BJ (cell line): ENCODE measurements around the gene ITGA1. TPM values are rescaled to one million over a fixed set of nuclear protein-coding genes. Genes with fewer than 3 reads are reported as not detected.

Experiments
- CTCF ChIA-PET: fragments of 350-600 bp; formaldehyde crosslinking; extraction: SDS; loops from one replicate; lab custom pipeline; 2021; ENCODE audit warnings: antibody characterized with exemption, inconsistent platforms; lab: Yijun Ruan, JAX
- POLR2A ChIA-PET: fragments of 300-600 bp; sonication (Branson Sonifier 250); formaldehyde crosslinking; extraction: SDS; loops from one replicate; lab custom pipeline; 2021; ENCODE audit warnings: antibody characterized with exemption; lab: Charles Lee
- DNase-seq: peaks from one replicate; pipeline ENCODE4 v3.0.0-alpha.2; 2011; ENCODE audit warnings: low read depth
- H3K27me3 ChIP-seq: 2 replicates; pipeline ENCODE4 v1.6.0; 2011; ENCODE audit warnings: low read length; ENCODE audit not compliant: control insufficient read depth, insufficient read depth
- H3K36me3 ChIP-seq: 2 replicates; pipeline ENCODE4 v1.5.1; 2011; ENCODE audit warnings: low read length; ENCODE audit not compliant: control insufficient read depth, insufficient read depth
- H3K4me3 ChIP-seq: 2 replicates; pipeline ENCODE4 v1.5.1; 2011; ENCODE audit warnings: low read depth, mild to moderate bottlenecking, control low read depth, low read length
- CTCF ChIP-seq: IDR thresholded peaks from 2 replicates; pipeline ENCODE4 v1.5.1; 2011; ENCODE audit warnings: low read depth, mild to moderate bottlenecking, control low read depth, inconsistent platforms, low read length, moderate library complexity; ENCODE audit not compliant: insufficient read depth
- polyA plus RNA-seq: library from polyadenylated mRNA; depleted of rRNA; stranded (reverse); fragments of >200 nt; gene quantifications from 2 replicates; pipeline ENCODE4 v1.2.3, GENCODE V29; 2011

The ITGA1 gene
- polyA plus RNA-seq, 1 experiment, result 35.2 TPM

GRCh38 chr5:52767217-52767743, 20.4 kb upstream of the ITGA1 start:
- no peak for TF ChIP-seq CTCF
- H3K36me3 ChIP-seq, result no peaks in the 10 kb centered on the region
- no peaks in the 10 kb centered on the region for H3K27me3 ChIP-seq
- CTCF ChIA-PET, result interaction anchor here (1.3 to 1.6 kb wide), 2 partner anchors 8 to 13 kb away, joined by 4 to 5 read pairs; no protein-coding TSS in a partner anchor
- no peak for DNase-seq
- POLR2A ChIA-PET, result no interaction called here
- H3K4me3 ChIP-seq, result no peak overlapping the region

GRCh38 chr5:52767766-52768480, 19.8 kb upstream of the ITGA1 start:
- ChIA-PET CTCF (interaction anchor here (1.6 kb wide), 1 partner anchor 9 kb away, joined by 5 read pairs; no protein-coding TSS in a partner anchor), POLR2A (no interaction called here)
- TF ChIP-seq CTCF, result no peak
- DNase-seq, result no peak
- no peaks in the 10 kb centered on the region for H3K36me3 ChIP-seq
- no peak overlapping the region for H3K4me3 ChIP-seq
- no peaks in the 10 kb centered on the region for H3K27me3 ChIP-seq

- no peak for TF ChIP-seq CTCF
- Histone ChIP-seq H3K4me3 (no peak overlapping the region), H3K36me3 (no peaks in the 10 kb centered on the region), H3K27me3 (0 out of 2 replicates have a peak, but pooled peaks cover under 1% of the 10 kb centered on the region)
- POLR2A ChIA-PET, result no interaction called here
- CTCF ChIA-PET, result interaction anchor here (1.6 kb wide), 1 partner anchor 10 kb away, joined by 5 read pairs; no protein-coding TSS in a partner anchor
- DNase-seq, result no peak
Observed at GRCh38 chr5:52769061-52769460, 18.7 kb upstream of the ITGA1 start.

- DNase-seq, result no peak
- Histone ChIP-seq H3K4me3 (no peak overlapping the region), H3K27me3 (0 out of 2 replicates have a peak, but pooled peaks cover 1% of the 10 kb centered on the region), H3K36me3 (no peaks in the 10 kb centered on the region)
- POLR2A ChIA-PET, result no interaction called here
- CTCF ChIA-PET, result no interaction called here
- no peak for TF ChIP-seq CTCF
Observed at GRCh38 chr5:52770287-52770939, 17.3 kb upstream of the ITGA1 start.
